ENCODE results near the gene NR2E1.

The NR2E1 gene

GRCh38 chr6:108200631-108201030, 34.8 kb downstream of the NR2E1 start:
- Histone ChIP-seq H3K27ac (no peak overlapping the region), H3K4me3 (ENCODE audit: low read depth, low read length) (no peak overlapping the region), H3K27me3 (replicated peaks) (no peaks in the 10 kb centered on the region), H3K36me3 (replicated peaks) (no peaks in the 10 kb centered on the region)
- no peak for TF ChIP-seq CTCF (IDR thresholded peaks at IDR 0.05; ENCODE audit: low read depth, low read length, missing control alignments)
- peak; percentile 7 for DNase-seq
- in situ Hi-C loops (cut with HindIII; ENCODE audit: low pct_ligation_motif_present, low sequenced_read_pairs), result no loop called here

GRCh38 chr6:108203189-108204112, 37.6 kb downstream of the NR2E1 start:
- Histone ChIP-seq H3K4me3 (ENCODE audit: low read depth, low read length) (no peak overlapping the region), H3K27me3 (replicated peaks) (no peaks in the 10 kb centered on the region), H3K27ac (no peak overlapping the region), H3K36me3 (replicated peaks) (no peaks in the 10 kb centered on the region)
- TF ChIP-seq CTCF (IDR thresholded peaks at IDR 0.05; ENCODE audit: low read depth, low read length, missing control alignments), result no peak
- in situ Hi-C loops (cut with HindIII; ENCODE audit: low pct_ligation_motif_present, low sequenced_read_pairs), result no loop called here
- DNase-seq, result no peak

- no peaks in the 10 kb centered on the region for H3K36me3 ChIP-seq (replicated peaks)
- H3K27me3 ChIP-seq (replicated peaks), result no peaks in the 10 kb centered on the region
- no peak for DNase-seq
- H3K4me3 ChIP-seq (ENCODE audit: low read depth, low read length), result no peak overlapping the region
- H3K27ac ChIP-seq, result no peak overlapping the region
- no peak for TF ChIP-seq CTCF (IDR thresholded peaks at IDR 0.05; ENCODE audit: low read depth, low read length, missing control alignments)
- in situ Hi-C loops (cut with HindIII; ENCODE audit: low pct_ligation_motif_present, low sequenced_read_pairs), result no loop called here
Observed at GRCh38 chr6:108207013-108207412, 41.2 kb downstream of the NR2E1 start.

- Histone ChIP-seq H3K27ac (no peak overlapping the region), H3K27me3 (replicated peaks) (no peaks in the 10 kb centered on the region), H3K36me3 (replicated peaks) (peaks cover 2% of the 10 kb centered on the region), H3K4me3 (ENCODE audit: low read depth, low read length) (no peak overlapping the region)
- TF ChIP-seq CTCF (IDR thresholded peaks at IDR 0.05; ENCODE audit: low read depth, low read length, missing control alignments), result no peak
- DNase-seq, result no peak
- in situ Hi-C loops (cut with HindIII; ENCODE audit: low pct_ligation_motif_present, low sequenced_read_pairs), result no loop called here
Observed at GRCh38 chr6:108209738-108210137, 43.9 kb downstream of the NR2E1 start.

GRCh38 chr6:108210556-108210955, 44.7 kb downstream of the NR2E1 start:
- DNase-seq, result no peak
- in situ Hi-C loops (cut with HindIII; ENCODE audit: low pct_ligation_motif_present, low sequenced_read_pairs), result no loop called here
- no peak overlapping the region for H3K4me3 ChIP-seq (ENCODE audit: low read depth, low read length)
- no peaks in the 10 kb centered on the region for H3K27me3 ChIP-seq (replicated peaks)
- H3K27ac ChIP-seq, result no peak overlapping the region
- H3K36me3 ChIP-seq (replicated peaks), result peaks cover 3% of the 10 kb centered on the region
- TF ChIP-seq CTCF (IDR thresholded peaks at IDR 0.05; ENCODE audit: low read depth, low read length, missing control alignments), result no peak

Measured in brain microvascular endothelial cell (primary cell).